DMS114 treated with DMSO at 0.1 percent for 48 hours (cell line): ENCODE measurements around the gene DNTT.

Experiments used
- DNase-seq: peaks from one replicate; lab custom pipeline; 2025; ENCODE audit not compliant: unreplicated experiment; lab: John Stamatoyannopoulos, UW

Gene DNTT

DNA sequence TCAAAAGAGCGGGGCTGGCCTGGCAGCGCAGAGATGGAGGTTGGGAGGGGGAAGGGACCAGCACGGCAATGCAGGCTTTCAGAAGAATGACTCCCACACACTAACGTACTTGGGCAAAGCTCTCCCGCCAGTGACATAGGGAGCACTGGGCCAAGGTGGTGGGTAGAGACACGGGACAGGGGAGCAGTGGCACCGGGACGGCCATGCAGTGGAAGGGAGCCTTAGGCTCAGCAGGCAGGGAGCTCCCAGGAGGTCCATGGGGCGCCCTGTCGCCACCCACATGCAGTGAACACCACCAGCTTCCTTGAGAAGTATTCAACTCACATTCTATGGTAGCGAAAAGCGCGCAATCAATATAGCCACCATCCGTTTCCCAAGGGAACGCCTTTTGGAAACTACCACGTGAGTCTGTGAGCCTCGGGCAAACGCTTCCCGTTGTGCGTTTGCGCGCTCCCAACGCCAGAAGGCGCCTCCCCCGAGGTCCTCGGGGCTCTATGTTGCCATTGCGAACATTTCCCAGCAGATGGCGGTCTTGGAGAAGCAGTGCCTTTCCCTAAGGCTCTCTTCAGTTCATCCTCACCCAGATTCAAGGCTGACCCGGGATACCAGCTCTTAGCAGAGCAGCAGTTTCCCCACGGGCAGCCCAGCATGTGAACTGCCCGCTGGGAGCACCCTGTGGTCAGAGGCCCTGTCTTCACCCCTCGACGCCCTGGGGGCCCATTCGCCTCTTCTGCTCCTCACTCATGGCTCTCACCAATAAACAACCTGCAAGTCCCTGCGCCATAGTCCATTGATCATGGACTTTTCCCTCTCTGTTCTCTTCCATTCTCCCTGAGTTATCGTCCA is 71.0 kb downstream of the DNTT start:
- peak; percentile 85 for DNase-seq

GRCh38 chr10:96376483-96376882 is 72.2 kb downstream of the DNTT start:
- no peak for DNase-seq

GRCh38 chr10:96377816-96378294 is 73.6 kb downstream of the DNTT start:
- no peak for DNase-seq

DNA sequence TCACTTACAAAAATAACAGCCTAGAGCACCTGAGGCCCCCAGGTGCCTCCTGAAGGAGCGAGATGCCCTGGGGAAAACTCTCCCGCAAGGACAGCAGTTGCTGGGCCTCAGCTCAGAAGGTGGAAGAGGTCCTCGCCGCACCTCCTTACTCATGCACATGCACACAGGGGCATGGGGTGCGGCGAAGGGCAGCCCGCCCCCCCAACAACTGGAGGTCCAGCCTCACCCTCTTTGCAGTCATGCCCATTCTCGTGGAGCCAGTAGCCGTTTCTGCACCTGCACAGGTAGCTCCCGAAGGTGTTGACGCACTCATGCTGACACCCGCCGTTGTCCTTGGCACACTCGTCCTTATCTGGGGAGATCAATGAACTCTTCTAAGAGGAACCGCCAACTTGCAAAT is 74.5 kb downstream of the DNTT start:
- DNase-seq = no peak

DNA sequence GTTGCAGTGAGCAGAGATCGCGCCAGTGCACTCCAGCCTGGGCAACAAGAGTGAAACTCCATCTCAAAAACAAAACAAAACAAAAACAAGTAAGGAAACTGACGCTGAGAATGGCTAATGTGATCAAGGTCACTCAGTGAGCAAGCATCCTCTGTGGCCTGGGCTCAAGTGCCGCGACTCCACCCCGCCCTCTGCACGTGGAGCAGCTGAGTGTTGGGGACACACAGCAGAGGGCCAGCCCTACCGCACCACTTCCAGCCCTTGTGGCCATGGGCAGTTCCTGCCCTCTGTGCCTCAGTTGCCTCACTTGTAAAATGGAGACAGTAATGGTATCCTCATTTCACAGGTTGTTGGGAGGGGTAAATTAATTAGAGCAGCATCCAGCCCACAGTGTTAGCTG is 75.5 kb downstream of the DNTT start:
- DNase-seq = no peak

DNA sequence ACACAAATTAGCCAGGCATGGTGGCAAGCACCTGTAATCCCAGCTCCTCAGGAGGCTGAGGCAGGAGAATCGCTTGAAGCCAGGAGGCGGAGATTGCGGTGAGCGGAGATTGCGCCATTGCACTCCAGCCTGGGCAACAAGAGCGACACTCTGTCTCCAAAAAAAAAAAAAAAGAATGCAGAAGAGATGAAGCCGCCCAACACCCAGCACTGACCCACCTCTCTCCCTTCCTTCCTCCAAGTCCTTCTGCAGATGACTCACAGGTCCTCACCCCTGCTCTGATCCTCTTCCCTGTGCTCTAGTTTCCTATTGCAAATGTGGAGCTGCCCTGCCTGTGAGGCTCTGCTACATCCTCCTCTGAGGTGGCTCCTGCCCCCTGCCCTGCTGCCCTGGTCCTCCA is 76.6 kb downstream of the DNTT start:
- no peak for DNase-seq

GRCh38 chr10:96384506-96384905 is 80.3 kb downstream of the DNTT start:
- DNase-seq = no peak

DNA sequence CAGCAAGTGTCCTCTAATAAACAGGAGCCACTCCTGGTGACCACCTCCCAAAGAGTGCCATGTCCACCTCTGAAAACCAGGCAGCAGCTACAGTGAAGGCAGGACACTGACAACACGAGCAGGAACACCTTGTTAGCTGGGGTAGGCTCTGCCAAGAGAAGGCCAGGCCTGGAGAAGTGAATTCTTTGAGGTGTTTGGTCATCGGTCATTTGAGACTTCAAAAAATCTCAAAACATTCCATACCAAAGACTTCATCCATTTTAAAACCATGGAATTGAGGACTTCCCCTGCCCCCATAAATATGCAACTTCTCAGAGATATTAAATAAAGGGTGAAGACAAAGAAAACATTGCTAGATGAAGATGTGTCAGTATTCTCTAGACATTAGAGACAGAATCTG is 82.9 kb downstream of the DNTT start:
- DNase-seq = no peak

DNA sequence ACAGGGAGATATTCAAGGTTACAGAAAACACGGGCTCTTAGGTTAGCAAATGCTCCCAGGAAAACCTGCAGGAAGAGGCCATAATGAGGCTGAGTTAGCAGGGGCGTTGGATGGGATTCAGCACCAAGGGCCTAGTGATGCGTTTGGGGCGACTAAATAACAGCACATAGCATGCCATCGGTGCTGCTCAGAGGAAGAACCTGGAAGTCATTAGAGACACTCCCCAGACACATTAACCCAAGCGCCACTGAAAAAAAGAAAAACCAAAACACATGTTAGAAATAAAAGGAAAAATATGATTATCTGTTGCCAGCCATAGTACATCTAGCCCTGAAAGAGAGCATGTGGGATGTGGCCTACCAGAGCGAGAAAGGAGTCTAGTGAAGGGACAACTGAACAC is 83.4 kb downstream of the DNTT start:
- DNase-seq = no peak
